ENCODE results near the gene SMU1.
"Not testable (repeated sequence)": the region's sequence is repeated elsewhere in the genome, so short reads cannot be mapped to it uniquely, and the experiment has no call there.

Gene SMU1

DNA sequence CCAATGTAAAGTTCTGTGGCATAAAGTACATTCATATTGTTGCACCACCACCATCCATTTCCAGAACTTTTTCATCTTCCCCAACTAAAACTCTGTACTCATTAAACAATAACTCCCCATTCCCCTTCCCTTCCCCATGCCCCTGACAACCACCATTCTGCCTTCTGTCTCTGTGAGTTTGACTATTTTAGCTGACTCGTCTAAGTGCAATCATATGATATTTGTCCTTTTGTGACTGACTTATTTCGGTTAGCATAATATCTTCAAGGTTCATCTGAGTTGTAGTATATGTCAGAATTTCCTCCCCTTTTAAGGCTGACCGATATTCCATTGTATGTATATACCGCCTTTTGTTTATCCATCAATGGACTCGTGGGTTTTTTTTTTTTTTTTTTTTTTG lies 29.0 kb upstream of the SMU1 start:
- no peak for DNase-seq (ENCODE audit: low spot score)

DNA sequence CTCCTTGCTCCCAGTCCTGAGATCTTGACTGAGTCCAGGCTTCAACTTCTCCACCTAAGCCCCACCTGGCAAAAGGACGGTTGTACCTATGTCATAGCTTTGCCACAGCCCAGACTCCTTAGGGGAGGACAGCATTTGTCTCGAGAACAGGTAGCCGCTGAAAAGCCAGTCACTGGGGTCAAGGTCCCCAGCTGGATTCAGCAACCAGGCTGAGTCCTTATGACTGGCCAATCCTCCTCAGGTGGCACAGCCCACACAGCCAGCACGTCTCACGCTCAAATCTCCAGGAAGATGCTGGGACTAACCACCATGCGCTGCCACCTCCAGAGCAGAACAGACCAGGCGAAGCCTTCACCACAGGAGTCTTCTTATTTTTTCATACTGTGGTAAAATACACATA lies 27.9 kb upstream of the SMU1 start:
- no peak for DNase-seq (ENCODE audit: low spot score)

DNA sequence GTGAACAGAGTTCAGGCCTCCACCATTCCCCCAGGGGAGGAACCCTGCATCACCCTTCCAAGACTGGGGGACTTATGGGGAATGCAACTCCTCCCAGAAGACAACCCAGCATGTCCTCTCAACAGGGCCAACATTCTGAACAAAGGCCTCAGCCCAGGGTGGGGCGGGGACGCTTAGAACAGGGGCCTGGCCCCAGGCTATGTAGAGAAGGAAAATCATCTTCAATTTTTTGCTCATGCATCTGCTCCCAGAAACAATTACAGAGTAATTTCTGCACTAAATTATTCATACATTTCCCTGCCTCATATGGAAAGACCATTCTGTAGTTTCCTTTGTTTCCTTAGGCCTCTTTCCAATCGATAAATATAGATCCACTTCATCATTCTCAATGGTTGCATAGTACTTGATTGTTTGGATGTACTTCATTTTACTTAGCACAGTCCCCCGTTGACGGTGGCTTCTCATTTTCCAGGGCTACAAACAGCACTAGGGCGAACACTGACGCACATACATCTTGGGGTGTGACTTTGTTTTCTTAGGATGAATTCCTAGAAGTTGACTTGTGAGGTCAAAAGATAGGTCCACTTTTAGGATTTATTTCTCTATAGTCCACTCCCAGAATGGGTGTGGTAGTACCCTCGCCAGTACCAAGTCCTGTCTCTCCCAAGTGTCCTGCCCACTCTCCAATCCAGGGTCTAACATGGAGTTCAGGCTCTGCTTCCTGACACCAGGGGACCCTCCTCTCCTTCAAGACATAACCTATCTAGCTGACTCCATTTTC lies 27.2 kb upstream of the SMU1 start:
- no peak for DNase-seq (ENCODE audit: low spot score)

DNA sequence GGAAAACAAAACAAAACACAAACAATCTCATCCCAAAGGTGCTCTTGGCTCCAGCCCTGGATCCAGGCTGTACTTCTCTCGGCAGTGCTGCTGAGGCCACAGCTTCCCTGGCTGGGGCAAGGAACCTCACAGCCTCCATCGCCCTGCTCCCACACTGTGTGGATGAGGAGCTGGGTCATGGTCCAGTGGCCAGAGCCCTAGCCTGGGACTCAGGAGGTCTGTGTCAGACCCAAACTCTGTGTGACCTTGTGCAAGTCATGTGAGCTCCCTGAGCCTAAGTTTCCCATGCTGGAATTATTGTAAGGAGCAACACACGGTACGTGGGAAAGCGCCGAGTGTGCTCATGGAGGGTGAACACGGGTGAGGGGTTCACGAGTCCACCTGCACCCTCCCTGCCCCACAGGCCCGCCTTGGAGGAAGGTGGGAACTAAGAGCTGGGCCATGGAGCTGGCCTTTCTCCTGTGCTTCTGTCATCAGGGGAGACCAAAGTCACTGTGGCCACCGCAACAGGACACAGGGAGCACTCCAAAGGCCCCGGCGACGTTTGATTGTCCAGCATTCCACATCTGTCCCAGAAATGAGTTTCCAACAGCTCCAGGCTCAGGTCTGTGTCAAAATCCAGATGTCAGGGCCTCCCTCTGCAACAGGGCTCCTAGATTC lies 26.2 kb upstream of the SMU1 start:
- DNase-seq (ENCODE audit: low spot score): no peak

DNA sequence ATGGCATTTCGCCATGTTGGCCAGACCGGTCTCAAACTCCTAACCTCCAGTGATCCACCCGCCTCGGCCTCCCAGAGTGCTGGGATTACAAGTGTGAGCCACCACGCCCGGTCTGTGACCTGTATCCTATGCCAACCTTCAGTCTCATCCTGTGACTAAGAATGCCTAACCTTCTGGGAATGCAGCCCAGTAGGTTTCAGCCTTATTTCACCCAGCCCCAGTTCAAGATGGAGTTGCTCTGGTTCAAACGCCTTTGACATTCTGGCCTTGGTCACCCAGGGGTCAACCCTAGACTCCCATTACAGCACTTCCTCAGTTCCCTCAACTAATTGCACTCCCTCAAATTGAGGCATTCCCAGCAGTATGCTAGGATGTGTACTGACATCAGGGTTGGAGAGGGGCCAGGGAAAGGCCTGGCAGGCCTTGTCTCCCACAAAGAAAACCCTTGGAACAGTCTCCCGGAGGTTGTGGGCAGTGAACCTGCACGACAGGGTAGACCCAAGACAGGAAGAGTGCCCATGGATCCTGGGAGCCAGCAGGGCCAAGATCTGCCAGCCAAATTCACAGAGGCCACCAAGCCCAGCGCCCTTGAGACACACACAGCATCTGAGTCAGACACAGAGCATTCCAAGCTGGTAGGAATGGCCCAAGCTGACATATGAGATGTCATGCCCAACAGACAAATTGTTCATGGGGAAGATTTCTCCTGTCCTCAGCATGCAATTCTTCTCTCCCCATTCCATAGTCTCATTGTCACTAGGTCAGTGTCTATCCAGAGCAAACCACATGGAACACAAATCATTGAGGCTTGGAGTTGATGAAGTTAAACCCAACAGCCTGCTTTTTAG lies 24.9 kb upstream of the SMU1 start:
- peak; percentile 39 for DNase-seq (ENCODE audit: low spot score)

DNA sequence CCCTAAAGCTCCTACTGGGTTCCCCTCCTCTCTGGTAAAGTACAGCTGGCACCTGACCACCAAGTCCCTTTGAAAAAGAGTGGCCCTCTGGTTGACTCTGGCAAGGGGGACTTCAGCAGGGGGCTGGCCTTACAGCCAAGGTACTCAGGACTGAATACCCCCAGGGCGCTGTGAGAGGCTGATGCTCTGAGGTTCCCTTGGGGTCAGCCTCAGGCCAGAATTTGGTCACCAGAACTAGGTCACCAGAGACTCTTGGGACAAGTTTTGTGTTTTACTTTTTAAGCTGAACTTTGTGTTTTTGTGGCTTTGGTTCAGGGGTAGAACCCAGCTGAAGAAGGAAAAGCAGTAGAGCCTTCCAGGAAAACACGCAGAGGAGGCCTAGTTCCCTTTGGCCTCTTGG lies 23.3 kb upstream of the SMU1 start:
- DNase-seq (ENCODE audit: low spot score): no peak

DNA sequence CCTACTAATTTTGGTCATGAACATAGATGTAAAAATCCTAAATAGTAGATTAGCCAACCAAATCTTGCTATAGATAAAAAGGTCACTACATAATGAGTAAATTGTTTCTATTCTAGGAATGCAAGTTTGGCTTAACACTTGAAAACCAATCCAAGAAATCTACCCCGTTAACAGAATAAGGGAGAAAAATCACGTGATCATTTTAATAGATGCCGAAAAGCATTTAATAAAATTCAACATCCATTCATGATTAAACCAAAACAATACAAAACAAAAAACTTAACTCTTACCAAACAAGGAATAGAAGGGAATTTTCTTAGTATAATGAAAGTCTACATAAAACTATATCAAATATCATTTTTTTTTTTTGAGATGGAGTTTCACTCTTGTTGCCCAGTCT lies 20.7 kb upstream of the SMU1 start:
- DNase-seq (ENCODE audit: low spot score): no peak

DNA sequence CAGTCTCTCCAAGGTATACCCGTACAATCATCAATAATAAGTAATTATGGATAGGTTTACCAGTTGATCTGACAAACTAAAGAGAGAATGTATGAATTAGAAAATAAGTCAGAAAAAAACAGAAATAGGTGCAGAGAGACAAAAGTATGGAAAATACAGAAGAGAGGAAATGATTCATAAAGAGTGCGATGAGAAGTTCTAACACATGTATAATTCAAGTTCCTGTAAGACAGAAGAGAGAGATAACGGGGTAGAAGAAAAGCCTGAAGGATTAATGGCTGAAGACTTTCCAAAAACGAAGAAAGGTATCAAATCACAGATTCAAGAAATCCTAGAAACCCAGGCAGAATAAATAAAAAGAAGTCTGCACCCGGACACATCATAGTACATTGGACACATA lies 16.2 kb upstream of the SMU1 start:
- DNase-seq (ENCODE audit: low spot score): no peak

DNA sequence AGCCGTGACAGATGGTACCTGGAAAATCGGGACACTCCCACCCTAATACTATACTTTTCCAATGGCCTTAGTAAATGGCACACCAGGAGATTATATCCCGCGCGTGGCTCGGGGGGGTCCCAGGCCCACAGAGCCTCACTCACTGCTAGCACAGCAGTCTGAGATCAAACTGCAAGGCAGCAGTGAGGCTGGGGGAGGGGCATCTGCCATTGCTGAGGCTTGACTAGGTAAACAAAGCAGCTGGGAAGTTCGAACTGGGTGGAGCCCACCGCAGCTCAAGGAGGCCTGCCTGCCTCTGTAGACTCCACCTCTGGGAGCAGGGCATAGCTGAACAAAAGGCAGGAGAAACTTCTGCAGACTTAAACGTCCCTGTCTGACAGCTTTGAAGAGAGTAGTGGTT lies 9.2 kb upstream of the SMU1 start:
- DNase-seq (ENCODE audit: low spot score): not testable (repeated sequence)

DNA sequence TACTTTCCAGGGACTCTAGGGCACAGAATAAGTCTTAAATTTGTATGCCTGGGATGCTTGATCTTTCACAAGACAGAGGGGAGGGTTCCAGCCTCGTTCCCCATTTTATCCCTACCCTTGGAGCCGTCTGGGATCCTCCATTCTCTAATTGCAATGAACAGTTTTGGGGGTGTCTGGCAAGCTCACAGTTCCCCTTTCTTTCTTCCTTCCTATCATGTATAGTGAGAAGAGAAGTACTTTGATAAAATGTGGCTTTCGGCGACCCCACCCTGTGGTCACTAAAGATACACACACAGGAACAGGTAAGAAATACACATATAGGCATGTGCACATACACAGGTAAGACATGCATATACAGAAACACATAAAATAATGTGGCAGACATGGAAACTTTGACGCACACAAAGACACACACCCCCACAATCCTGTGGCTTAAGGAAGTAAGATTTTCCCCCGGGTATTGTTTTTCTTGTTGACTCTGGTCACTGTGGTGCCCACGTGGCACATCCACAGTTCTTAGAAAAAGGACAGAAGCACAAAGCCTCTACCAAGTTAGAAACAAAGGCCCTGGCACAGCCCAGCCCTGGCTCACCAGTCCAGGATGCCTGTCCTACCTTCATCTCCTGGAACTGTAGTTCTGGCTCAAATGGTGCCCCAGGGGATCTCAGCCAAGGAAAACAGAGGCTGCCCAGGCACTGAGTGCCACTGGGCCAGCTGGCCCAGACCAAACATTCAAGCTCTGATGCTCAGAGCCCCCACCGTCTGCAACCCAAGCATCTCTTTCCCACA lies 6.3 kb upstream of the SMU1 start:
- DNase-seq (ENCODE audit: low spot score): no peak

DNA sequence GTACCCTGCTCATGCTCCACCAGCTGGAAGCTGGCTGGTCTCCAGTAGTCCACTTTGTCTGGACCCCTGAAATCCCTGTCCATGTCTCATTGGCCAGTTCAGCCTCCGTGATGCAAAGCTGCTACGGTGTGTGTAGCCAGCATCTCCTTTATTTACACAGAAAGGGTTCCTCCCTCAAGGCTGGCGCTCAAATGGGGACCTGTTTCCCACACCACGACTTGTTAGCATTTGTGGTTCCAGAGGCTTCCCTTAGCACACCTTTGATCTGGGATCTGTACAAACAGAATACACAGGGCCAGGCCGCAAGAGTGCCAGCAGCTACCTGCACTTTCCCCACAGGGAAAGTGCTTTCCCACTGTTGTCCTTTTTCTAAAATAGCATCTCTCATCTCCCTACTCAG lies 5.7 kb upstream of the SMU1 start:
- no peak for DNase-seq (ENCODE audit: low spot score)

DNA sequence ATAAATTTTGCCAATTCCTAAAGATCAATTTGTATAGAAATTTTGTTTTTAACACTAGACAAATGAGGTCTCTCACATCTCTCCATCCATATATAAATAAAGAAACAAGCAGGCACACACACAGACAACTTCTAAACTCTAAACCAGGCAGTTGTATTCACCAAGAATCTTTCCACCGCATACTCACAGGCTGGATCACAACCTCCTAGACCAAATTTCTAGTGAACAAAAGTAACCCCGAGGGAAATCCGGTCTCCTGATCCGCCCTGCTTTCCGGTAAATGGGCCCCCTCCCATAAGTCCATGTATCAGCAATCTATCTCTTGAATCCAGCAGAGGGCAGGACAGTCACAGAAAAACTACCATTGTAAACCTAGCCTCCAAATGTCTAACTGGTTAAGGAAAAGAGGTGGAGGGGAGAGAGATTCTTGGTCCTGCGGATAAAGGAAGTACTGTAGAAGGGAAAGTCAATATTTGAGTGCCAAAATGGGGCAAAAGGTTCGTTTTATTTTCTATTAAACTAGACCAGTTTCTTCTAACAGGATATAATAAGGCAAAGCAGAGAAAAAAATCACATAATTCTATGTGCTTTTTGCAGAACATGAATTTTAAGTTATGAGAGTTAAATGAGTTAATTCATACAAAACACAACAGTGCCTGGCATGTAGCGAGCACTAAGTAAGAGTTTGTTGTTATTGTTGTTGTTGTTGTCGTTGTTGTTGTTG lies 4.8 kb upstream of the SMU1 start:
- peak; percentile 73 for DNase-seq (ENCODE audit: low spot score)

DNA sequence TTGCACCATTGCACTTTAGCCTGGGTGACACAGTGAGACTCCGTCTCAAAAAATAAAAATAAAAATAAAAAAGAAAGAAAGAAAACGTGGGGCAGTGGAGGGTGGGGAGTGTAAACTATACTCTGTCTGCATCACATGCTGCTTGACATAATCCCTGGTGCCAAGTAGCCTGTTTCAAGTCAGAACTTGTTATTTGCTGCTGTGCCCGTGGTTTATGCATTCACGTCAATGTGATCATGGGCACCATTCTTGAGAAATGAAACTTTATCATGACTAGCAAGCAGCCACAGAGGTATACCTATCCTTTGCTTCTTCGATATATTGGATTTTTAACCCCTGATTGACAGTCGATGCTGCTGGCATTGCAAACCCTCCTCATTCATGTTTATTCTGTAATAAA lies 4.1 kb upstream of the SMU1 start:
- DNase-seq (ENCODE audit: low spot score): no peak

DNA sequence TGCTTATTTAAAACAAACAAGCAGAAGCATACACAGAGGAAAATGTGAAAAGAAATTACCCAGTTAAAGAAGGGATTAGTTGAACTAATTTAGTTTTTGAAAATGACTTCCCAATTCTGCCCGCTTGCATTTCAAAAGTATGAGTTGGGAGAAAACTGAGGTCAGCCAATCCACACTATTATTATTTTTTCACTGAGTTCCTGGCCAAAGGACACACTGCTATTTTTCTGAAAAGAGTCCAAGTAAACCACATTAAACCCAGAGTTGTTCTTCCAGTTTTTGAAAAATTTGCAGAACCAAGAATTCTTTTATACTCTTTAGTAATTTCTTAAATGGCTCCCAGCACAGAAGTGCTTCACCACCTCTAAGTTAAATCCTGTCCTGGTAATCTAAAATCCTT lies 7.5 kb downstream of the SMU1 start:
- no peak for DNase-seq (ENCODE audit: low spot score)

DNA sequence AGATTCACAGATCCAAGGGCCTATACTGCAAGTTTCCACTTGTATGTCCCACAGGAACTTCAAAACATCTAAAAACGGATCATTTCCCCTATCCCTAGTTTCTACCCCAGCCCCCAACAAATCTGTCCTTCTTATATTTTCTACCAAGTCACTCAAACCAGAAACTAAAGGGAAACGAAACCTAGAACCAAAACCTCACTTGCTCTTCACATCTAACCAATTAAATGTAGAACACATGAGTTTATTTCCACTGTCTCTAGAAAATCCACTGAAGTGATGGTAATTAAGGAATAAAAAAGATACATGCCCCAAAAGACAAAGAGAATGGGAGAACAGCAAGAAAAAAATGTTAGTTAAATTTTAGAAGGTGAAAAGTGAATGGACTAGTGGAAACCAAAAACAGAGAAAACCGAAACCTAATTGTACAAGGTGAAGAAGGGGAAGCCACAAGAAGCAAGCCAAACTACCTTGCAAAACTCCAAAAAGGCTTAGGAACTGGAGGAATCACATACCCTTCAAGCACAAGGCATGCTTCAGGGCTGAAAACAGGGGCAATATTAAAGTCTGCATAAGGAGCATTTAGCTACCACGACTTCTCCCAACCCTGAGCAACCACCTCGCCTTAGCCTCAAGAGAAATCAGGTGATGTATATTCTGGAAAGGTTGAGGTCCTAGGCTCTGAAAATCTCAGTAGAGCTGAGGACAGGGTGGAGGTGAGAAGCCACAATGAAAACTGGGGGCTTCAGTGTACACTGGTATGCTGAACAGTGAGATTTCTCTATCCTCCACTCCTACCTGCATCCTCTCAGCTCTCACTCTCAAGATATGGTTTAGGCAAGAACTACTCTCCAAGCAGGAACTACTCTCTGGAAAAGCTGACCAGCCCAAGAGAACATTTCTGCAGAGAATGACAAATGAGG lies 11.1 kb downstream of the SMU1 start:
- DNase-seq (ENCODE audit: low spot score): no peak

DNA sequence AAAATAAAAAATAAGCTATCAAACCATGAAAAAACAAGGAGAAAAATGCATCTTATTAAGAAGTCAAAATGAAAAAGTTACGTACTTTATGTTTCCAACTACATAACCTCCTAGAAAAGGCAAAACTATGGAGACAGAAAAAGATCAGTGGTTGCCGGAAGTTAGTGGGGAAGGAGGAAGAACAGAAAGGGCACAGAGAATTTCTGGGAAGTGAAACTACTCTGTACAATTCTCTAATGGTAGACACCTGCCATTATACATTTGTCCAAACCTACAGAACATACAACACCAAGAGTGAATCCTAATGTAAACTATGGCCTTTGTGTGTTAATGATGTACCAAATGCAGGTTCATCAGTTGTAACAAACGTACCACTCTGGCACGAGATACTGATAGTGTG lies 25.3 kb downstream of the SMU1 start:
- no peak for DNase-seq (ENCODE audit: low spot score)

DNA sequence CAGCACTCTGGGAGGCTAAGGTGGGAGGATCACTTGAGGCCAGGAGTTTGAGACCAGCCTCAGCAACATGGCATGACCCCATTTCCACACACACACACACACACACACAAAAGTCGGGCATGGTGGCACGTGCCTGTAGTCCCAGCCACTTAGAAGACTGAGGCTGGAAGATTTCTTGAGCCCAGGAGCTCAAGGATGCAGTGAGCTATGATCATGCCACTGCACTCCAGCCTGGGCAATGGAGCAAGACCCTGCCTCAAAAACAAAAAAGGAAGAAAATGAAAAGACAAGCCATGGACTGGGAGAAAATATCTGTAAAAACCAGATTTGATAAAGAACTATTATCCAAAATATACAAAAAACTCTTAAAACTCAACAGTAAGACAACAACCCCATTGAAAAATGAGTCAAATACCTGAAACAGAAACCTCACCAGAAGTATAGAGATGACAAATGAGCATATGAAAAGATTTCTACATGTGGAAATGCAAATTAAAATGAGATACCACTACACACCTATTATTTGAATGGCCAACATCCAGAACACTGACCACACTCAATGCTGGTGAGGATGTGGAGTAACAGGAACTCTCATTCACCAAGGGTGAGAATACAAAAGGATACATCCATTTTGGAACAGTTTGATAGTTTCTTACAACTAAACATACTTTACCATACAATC lies 26.7 kb downstream of the SMU1 start:
- DNase-seq (ENCODE audit: low spot score): no peak

DNA sequence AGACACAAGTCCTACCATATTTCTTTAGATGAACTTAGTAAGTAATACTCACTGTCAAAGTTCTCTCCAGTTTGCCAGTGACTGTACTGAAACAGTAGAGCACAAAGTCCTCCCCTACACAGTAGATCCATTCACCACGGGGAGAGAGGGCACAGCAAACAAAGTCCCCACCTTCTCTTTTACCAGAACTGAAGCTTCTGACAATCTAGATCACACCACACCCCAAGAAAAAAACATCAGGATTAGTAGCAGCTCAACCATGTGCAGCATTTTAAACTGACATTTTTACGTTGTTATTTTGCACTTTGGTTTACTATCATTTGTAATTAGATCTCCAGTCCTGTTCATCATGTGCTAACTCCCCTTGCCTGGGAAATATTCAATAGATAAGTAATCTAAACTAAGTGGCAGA lies 28.4 kb downstream of the SMU1 start:
- DNase-seq (ENCODE audit: low spot score): no peak

DNA sequence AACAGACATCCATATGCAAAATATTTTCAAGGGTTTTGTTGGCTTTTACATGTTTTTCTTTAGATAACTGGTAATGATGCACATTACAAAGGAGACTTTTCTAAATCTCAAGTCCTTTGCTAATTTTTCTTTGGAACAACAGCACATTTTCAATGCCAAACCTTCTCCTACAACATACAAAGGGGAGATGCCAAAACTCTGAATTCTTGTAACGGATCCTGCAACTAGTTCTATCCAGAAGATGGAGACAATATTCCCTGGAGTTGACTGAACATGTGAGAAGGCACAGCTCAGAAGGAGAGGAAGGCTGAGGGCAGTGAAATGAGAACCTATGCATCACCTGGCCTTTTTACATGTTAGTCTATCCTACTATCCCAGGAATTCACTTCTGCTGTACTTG lies 30.4 kb downstream of the SMU1 start:
- no peak for DNase-seq (ENCODE audit: low spot score)
